Measurements from ENCODE around the gene CBLN3. TPM values are rescaled to one million over a fixed set of nuclear protein-coding genes. Genes with fewer than 3 reads are reported as not detected.

The CBLN3 gene
- total RNA-seq, 3 donors from 2014 or later: 2.2 to 3.9 (median 2.6) TPM

- TF ChIP-seq CTCF (IDR thresholded peaks at IDR 0.05): no peak
- DNase-seq (no peak), ATAC-seq (no peak)
- intact Hi-C loops (cut with DNase I, micrococcal nuclease): no loop called here
- no peaks in the 10 kb centered on the region for H3K36me3 ChIP-seq (ENCODE audit: low read depth)
- no peak overlapping the region for H3K4me3 ChIP-seq
- H3K4me1 ChIP-seq (ENCODE audit: low read depth): peaks cover 8% of the 10 kb centered on the region
- H3K9me3 ChIP-seq: no peaks in the 10 kb centered on the region
These were observed 34.7 kb upstream of the CBLN3 start for GRCh38 chr14:24463884-24464785.

GRCh38 chr14:24463017-24463883, 33.8 kb upstream of the CBLN3 start:
- H3K4me3 ChIP-seq: no peak overlapping the region
- H3K36me3 ChIP-seq (ENCODE audit: low read depth): no peaks in the 10 kb centered on the region
- peaks cover 8% of the 10 kb centered on the region for H3K4me1 ChIP-seq (ENCODE audit: low read depth)
- TF ChIP-seq CTCF (IDR thresholded peaks at IDR 0.05): no peak
- DNase-seq (no peak), ATAC-seq (no peak)
- H3K9me3 ChIP-seq: no peaks in the 10 kb centered on the region
- intact Hi-C loops (cut with DNase I, micrococcal nuclease): no loop called here

- Histone ChIP-seq H3K36me3 (ENCODE audit: low read depth) (no peaks in the 10 kb centered on the region), H3K4me3 (no peak overlapping the region), H3K9me3 (no peaks in the 10 kb centered on the region), H3K4me1 (ENCODE audit: low read depth) (peaks cover 8% of the 10 kb centered on the region)
- ATAC-seq (no peak), DNase-seq (no peak)
- TF ChIP-seq CTCF (IDR thresholded peaks at IDR 0.05): no peak
- intact Hi-C loops (cut with DNase I, micrococcal nuclease): no loop called here
These were observed 31.9 kb upstream of the CBLN3 start for GRCh38 chr14:24461336-24461735.

GRCh38 chr14:24459331-24459730, 29.9 kb upstream of the CBLN3 start:
- DNase-seq (no peak), ATAC-seq (no peak)
- TF ChIP-seq CTCF (IDR thresholded peaks at IDR 0.05): no peak
- H3K4me3 ChIP-seq: no peak overlapping the region
- H3K36me3 ChIP-seq (ENCODE audit: low read depth): no peaks in the 10 kb centered on the region
- peaks cover 8% of the 10 kb centered on the region for H3K4me1 ChIP-seq (ENCODE audit: low read depth)
- intact Hi-C loops (cut with DNase I, micrococcal nuclease): no loop called here
- no peaks in the 10 kb centered on the region for H3K9me3 ChIP-seq

- Histone ChIP-seq H3K36me3 (ENCODE audit: low read depth) (no peaks in the 10 kb centered on the region), H3K9me3 (no peaks in the 10 kb centered on the region), H3K4me3 (no peak overlapping the region), H3K4me1 (ENCODE audit: low read depth) (peaks cover 3% of the 10 kb centered on the region)
- intact Hi-C loops (cut with DNase I, micrococcal nuclease): no loop called here
- no peak for TF ChIP-seq CTCF (IDR thresholded peaks at IDR 0.05)
- DNase-seq (no peak), ATAC-seq (no peak)
These were observed 29.3 kb upstream of the CBLN3 start for GRCh38 chr14:24458736-24459135.
